ENCODE results near the gene KLHL8.

KLHL8 gene

GRCh38 chr4:87220094-87220822, at the start of gene KLHL8:
TSS of gene KLHL8 (minus strand) at chr4:87220618. CDS start at chr4:87195539, 25,079 bp downstream.
- peak; percentile 58 for DNase-seq

DNA sequence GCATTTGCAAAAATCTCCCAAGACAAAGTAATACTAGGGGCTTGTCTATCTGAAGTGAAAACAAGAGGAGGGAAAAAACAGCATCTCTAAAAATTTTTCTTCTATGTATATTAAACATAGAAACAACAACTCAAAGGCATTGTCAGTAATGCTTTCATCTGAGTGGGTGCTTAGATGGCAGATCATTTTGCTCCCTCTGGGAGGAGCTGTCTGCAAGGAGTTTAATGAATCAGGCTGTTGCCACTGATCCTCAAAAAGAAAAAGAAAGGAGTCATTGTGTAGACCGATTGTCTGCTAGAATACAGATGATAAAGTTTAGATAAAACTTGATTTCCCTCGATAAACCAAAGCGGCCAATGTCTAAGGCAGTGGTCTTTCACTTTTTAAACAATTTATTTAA, 49.7 kb upstream of the KLHL8 start:
- peak; percentile 17 for DNase-seq

GRCh38 chr4:87268411-87268810, 48.0 kb upstream of the KLHL8 start:
- DNase-seq = no peak

DNA sequence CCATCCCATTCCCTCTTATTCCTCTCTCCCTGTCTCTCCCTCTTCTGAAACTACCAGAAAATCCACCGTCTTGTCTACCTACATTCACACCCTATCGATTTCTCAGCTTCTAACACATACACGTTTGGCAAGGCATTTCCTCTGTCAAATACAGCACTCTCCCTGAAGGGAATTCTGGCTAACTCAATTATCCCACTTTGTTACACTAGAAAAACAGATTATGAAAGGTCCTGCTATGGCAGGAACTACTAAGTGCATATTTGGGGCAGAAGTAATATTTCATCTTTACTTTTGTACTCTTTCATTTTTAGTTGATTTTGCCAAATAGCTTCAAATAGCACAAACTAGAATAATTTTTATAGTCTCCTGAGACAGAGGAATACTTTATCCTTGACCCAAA, 46.6 kb upstream of the KLHL8 start:
- DNase-seq = no peak

DNA sequence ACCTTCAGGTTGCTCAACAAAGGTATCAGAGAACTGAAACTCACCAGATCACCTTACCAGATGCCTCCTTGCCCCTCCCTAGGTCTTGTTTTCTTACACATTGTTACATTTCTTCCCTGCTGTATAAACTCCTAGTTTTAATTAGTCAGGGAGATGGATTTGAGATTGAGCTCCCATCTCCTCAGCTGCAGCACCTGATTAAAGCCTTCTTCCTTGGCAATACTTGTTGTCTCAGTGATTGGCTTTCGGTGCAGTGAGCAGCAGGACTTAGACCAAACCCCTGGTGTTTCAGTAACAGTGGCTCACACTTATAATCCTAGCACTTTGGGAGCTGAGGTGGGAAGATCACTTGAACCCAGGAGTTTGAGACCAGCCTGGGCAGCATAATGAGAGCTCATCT, 42.5 kb upstream of the KLHL8 start:
- no peak for DNase-seq

DNA sequence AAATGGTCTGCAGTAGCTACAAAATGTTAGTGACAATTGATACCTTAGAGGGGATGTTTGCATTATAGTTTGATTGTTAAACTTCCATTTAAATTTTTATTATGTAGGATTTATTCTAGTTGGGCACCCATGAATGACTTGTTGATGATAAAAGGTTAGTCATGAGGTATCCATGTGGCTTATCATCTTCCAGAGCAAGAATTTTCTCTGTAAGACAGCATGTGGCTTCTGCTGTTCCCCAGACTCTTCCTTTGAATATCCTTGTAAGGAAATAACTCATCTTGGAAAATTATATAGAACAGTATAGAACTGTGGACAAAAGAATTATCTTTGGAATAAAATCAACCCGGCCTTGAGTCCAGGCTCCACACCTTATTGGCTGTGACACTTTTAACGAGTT, 40.1 kb upstream of the KLHL8 start:
- DNase-seq = no peak

DNA sequence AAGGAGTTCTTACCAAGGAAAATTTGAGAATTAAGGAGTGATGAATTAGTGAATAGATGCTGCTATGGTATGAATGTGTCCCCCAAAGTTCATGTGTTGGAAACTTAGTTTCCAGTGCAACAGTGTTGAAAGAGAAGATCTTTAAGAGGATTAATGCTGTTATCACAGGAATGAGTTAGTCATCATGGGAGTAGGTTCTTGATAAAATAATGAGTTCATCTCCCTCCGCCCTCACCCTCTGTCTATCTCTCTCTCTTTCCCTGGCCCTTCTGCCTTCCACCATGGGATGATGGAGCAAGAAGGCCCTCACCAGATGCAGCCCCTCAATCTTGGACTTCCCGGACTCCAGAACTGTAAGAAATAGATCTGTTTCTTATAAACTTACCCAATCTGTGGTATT, 38.3 kb upstream of the KLHL8 start:
- no peak for DNase-seq

- DNase-seq = no peak
Observed at GRCh38 chr4:87257523-87257922, 37.1 kb upstream of the KLHL8 start.

DNA sequence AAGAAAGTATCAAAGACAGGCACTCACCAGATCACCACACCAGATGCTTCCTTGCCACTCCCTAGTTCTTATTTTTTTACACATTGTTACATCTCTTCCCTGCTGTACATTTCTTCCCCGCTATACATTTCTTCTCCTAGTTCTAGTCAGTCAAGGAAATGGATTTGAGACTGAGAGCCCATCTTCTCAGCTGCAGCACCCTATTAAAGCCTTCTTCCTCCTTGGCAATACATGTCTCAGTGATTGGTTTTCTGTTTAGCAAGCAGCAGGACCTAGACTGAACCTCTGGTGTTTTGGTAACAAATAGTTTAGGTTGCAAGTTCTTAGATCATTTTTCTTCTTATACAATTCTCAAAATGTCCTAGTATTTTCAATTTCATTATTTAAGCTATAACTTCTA, 35.3 kb upstream of the KLHL8 start:
- DNase-seq = no peak

DNA sequence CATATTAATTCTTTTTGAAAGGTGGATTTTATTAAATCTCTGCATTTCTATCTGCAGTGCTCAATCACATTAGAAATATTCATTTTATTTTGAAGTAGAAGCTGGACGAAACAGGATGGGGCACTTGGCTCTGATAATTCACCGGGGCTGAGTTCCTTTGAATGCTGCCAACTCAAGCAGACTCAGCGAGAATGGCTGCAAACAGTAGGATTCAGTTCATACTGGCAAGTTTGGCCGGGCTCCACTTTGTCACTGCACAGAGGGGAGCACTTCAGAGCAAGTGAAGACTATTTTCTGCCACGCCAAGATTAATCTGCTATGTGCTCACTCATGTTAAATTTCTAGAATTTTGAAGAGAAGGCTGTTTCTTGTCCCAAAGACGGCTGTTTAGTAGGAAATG, 30.7 kb upstream of the KLHL8 start:
- no peak for DNase-seq

DNA sequence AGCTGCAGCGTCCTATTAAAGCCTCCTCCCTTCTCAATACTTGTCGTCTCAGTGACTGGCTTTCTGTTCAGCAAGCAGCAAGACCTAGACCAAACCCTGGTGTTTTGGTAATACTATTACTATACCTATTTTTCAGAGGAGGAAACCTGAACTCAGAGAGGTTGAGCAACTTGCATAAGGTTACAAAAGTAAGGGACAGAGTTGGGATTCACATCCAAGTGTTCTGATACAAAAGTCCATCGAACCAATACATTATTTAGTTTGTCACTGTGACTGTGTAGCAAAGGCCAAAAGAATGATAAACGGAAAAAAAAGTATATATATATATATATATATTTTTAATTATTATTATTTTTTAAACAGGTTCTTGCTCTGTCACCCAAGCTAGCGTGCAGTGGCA, 29.9 kb upstream of the KLHL8 start:
- DNase-seq = no peak

GRCh38 chr4:87249332-87250019, 29.1 kb upstream of the KLHL8 start:
- no peak for DNase-seq

DNA sequence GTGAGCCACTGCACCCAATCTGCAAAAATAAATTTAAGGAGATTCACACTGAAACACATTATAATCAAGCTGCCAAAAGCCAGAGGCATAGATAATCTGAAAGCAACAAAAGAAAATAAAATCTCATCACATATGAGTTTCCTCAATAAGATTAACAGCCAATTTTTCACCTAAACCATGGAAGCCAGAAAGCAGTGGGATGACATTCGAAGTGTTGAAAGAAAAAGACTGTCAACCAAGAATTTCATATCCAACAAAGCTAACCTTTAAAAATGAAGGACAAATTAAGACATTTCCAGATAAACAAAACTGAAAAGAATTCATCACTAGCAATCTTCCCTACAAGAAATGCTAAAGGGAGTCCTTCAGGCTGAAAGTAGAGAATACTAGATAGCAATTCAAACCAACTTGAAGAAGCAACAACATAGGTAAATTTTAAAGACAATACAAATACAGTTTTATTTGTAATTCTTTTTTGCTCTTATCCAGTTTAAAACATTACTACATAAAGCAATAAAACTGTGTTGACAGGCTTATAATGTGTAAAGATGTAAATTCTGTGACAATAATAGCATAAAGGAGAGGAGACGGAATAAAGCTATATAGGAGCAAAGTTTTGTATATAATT, 23.1 kb upstream of the KLHL8 start:
- DNase-seq = no peak

- DNase-seq = no peak
Observed at GRCh38 chr4:87241336-87241735, 20.9 kb upstream of the KLHL8 start.

DNA sequence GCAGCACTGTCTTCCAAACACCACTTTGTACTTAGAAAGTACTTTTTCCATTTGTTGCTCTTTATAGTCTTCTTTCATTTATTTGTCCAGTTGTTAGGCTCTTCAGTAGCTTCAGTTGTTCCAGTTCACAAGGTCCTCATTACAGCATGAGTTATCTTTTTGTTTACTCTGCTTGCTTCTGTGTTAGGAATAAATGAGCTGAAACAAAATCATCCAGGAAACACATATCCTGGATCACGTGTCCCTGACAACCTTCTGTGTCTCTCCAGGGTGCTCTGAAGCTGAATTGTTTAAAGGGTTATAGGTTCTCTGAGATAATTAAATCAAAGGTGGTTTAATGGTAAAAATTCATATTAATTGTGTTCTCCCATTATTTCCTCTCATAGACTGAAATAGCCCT, 19.9 kb upstream of the KLHL8 start:
- peak; percentile 2 for DNase-seq

GRCh38 chr4:87239821-87240220, 19.4 kb upstream of the KLHL8 start:
- no peak for DNase-seq

DNA sequence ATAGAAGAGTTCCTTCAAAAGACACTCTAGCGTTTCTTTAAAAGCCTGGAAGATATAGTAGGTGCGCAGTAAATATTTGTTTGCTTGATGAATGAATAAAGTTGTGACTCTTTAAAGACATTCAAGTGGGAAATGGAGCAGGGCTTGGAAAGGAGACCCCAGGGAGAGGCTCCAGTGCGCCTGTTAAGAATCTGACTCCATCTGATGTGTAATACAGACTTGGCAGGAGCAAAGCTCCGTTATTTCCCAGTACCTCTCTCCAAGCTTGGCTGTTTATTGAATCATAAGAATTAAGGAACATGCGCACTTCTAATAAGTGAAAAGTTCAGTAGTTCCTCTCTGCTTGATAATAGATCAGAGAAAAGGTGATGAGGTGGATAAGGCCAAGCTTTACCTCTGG, 18.8 kb upstream of the KLHL8 start:
- no peak for DNase-seq

- no peak for DNase-seq
Observed at GRCh38 chr4:87236861-87237260, 16.4 kb upstream of the KLHL8 start.

DNA sequence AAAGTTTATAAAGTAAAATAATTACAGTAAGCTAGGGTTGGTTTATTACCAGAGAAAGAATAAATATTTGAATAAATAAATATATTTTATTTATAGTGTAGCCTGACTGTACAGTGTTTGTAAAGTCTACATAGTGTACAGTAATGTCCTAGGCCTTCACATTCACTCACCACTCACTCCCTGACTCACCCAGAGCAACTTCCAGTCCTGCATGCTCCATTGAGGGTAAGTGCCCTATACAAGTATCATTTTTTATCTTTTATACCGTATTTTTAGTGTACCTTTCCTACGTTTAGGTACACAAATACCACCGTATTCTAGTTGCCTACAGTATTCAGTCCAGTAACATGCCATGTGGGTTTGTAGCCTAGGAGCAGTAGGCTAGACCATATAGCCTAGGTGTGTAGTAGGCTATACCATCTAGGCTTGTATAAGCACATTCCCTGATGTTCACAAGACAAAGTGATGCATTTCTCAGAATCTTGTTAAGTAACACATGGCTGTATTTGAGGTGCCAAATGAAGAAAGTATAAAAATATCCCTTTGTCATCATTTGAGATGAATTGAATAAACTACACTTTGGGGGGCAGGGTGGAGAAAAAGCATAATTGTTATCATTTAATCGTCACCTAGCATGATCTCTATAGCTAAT, 14.7 kb upstream of the KLHL8 start:
- no peak for DNase-seq

DNA sequence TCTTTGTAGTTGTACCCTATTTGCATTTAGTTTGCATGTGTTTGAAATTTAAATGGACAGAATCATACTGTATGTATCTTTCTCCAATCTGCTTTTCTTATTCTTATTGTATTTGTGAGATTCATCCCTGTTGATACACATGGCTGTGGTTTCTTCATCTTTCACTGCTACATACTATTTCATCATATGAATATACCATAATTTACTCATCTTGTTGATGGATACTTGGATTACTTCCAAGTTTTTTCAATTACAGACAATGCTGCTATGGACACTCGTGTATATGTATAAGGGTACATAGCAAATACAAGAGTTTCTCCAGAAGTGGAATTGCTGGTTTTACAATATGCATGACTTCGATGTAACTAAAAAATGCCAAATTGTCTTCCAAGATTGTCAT, 11.8 kb upstream of the KLHL8 start:
- DNase-seq = no peak

- no peak for DNase-seq
Observed at GRCh38 chr4:87230806-87231205, 10.4 kb upstream of the KLHL8 start.

- DNase-seq = no peak
Observed at GRCh38 chr4:87229979-87230378, 9.6 kb upstream of the KLHL8 start.

DNA sequence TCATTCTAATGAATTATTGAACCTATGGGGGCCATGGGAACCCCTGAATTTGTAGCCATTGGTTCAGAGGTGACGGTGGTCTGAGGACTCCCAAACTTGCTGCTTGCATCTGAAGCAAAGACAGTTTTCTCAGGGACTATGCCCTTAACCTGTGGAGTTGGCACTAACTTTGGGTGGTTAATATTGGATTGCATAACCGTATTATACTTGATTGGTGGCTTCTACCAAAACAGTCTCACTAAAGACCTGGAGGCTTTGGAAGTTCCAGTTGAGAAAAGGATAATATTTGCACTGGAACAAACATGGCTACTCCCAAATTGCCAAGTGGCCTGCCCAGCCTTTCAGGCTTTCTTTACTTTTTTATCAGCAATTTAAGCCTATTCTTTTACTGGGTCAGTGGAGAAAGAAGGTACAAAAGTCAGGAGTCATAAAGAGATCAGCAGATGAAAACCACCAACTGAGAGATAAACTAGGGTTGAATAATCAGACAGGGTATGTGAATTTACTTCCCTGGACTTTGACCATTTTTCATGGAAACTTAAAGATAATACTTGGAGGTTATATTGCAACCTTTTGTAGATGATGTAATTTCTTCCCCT, 7.9 kb upstream of the KLHL8 start:
- no peak for DNase-seq
